GM23338 (cell line): ENCODE data around the gene PARVB. TPM values are rescaled to one million over a fixed set of nuclear protein-coding genes. Genes with fewer than 3 reads are reported as not detected.

Experiments
- ATAC-seq: fragments of 200-7000 bp; cut with Tn5 transposase; 3 replicates; pipeline ENCODE4 v1.9.1; 2020
- DNase-seq: peaks from one replicate; pipeline ENCODE4 v3.0.0-alpha.2; 2015; ENCODE audit warnings: low spot score
- H2AFZ ChIP-seq: fragments of 200-600 bp; sonication (generic); 2 replicates; pipeline ENCODE4 v1.8.0; 2016; ENCODE audit warnings: antibody characterized with exemption, mild to moderate bottlenecking, moderate library complexity
- H3F3A ChIP-seq: fragments of 200-600 bp; sonication (generic); replicated peaks from 2 replicates; pipeline ENCODE4 v1.8.0; 2017; ENCODE audit warnings: antibody characterized with exemption, mixed run types, low read depth
- H3K27ac ChIP-seq: fragments of 200-600 bp; sonication (generic); 2 replicates; pipeline ENCODE4 v1.6.1; 2016; ENCODE audit warnings: low read depth
- H3K27me3 ChIP-seq: fragments of 200-600 bp; sonication (generic); 2 replicates; pipeline ENCODE4 v1.8.0; 2016; ENCODE audit warnings: mild to moderate bottlenecking, mixed run types, moderate library complexity; ENCODE audit not compliant: insufficient read depth
- H3K36me3 ChIP-seq: fragments of 200-600 bp; sonication (generic); 2 replicates; pipeline ENCODE4 v1.8.0; 2016; ENCODE audit warnings: mild to moderate bottlenecking; ENCODE audit not compliant: insufficient read depth
- H3K4me1 ChIP-seq: fragments of 200-600 bp; sonication (generic); 2 replicates; pipeline ENCODE4 v1.8.0; 2016; ENCODE audit warnings: mild to moderate bottlenecking, moderate library complexity; ENCODE audit not compliant: insufficient read depth
- H3K4me2 ChIP-seq: fragments of 200-600 bp; sonication (generic); 2 replicates; pipeline ENCODE4 v1.7.1; 2017; ENCODE audit warnings: mixed run types
- H3K4me3 ChIP-seq: fragments of 200-600 bp; sonication (generic); 2 replicates; pipeline ENCODE4 v1.6.1; 2016; ENCODE audit warnings: mixed run types
- H3K79me2 ChIP-seq: fragments of 200-600 bp; sonication (generic); replicated peaks from 2 replicates; pipeline ENCODE4 v1.8.0; 2017; ENCODE audit warnings: mild to moderate bottlenecking; ENCODE audit not compliant: insufficient read depth
- H3K9me2 ChIP-seq: fragments of 200-600 bp; sonication (generic); 2 replicates; pipeline ENCODE4 v1.8.0; 2017; ENCODE audit not compliant: insufficient read depth
- H4K20me1 ChIP-seq: fragments of 200-600 bp; sonication (generic); replicated peaks from 2 replicates; pipeline ENCODE4 v1.8.0; 2017; ENCODE audit warnings: mild to moderate bottlenecking; ENCODE audit not compliant: insufficient read depth
- H3K27ac Mint-ChIP-seq: 2 replicates; pipeline ENCODE4 v1.8.0; 2020; ENCODE audit warnings: inconsistent platforms, mild to moderate bottlenecking, moderate library complexity, mixed read lengths
- H3K27me3 Mint-ChIP-seq: 3 replicates; pipeline ENCODE4 v1.8.0; 2022; ENCODE audit warnings: low read depth, mild to moderate bottlenecking, moderate library complexity, mixed read lengths, inconsistent platforms; ENCODE audit not compliant: insufficient read depth, poor library complexity
- H3K36me3 Mint-ChIP-seq: 3 replicates; pipeline ENCODE4 v1.8.0; 2021; ENCODE audit warnings: low read depth, mild to moderate bottlenecking, inconsistent platforms, moderate library complexity, mixed read lengths
- H3K4me1 Mint-ChIP-seq: 3 replicates; pipeline ENCODE4 v1.8.0; 2020; ENCODE audit warnings: mild to moderate bottlenecking, inconsistent platforms, mixed read lengths
- H3K4me3 Mint-ChIP-seq: 3 replicates; pipeline ENCODE4 v1.8.0; 2021; ENCODE audit warnings: moderate library complexity, mild to moderate bottlenecking, inconsistent platforms, mixed read lengths
- H3K9me3 Mint-ChIP-seq: 3 replicates; pipeline ENCODE4 v1.8.0; 2020; ENCODE audit warnings: moderate library complexity, mild to moderate bottlenecking, inconsistent platforms, mixed read lengths
- CREB1 ChIP-seq: fragments of 250-450 bp; sonication (Bioruptor Pico); IDR thresholded peaks from 2 replicates; pipeline ENCODE4 v1.5.0; 2020; ENCODE audit warnings: low read depth, mild to moderate bottlenecking, moderate library complexity
- EZH2phosphoT487 ChIP-seq: fragments of 200-600 bp; sonication (generic); IDR thresholded peaks from one replicate; pipeline ENCODE4 v1.8.1; 2018; ENCODE audit warnings: antibody characterized with exemption; ENCODE audit not compliant: unreplicated experiment
- REST ChIP-seq: IDR thresholded peaks from one replicate; pipeline ENCODE4 v1.6.1; 2018; ENCODE audit warnings: antibody characterized with exemption; ENCODE audit not compliant: unreplicated experiment
- STAT1 ChIP-seq: IDR thresholded peaks from one replicate; pipeline ENCODE4 v1.6.1; 2016; ENCODE audit warnings: antibody characterized with exemption; ENCODE audit not compliant: unreplicated experiment
- ZNF114 ChIP-seq: fragments of 250-450 bp; sonication (Bioruptor Pico); IDR thresholded peaks from 2 replicates; pipeline ENCODE4 v1.5.0; 2020; ENCODE audit warnings: mild to moderate bottlenecking, moderate library complexity
- ZNF331 ChIP-seq: fragments of 250-450 bp; sonication (Bioruptor Pico); IDR thresholded peaks from 2 replicates; pipeline ENCODE4 v1.5.0; 2020; ENCODE audit warnings: low read depth, mild to moderate bottlenecking, moderate library complexity
- polyA plus RNA-seq: library from polyadenylated mRNA; unstranded; fragments of >200 nt; fragmentation: Nextera tagmentation; extraction: Ambion mirVana; gene quantifications from 2 replicates; pipeline ENCODE4 v1.2.1, GENCODE V29; 2016
- total RNA-seq: library from RNA; depleted of rRNA; stranded (reverse); fragments of >200 nt; shearing (Covaris generic); gene quantifications from 2 replicates; pipeline ENCODE4 v1.2.3, GENCODE V29; 2014
- TF ChIP-seq, protein P1 (sequence below): IDR thresholded peaks from 2 replicates; pipeline ENCODE4 v1.6.1; 2016; ENCODE audit warnings: antibody characterized with exemption
- TF ChIP-seq, protein P2 (sequence below), 2 experiments: fragments of 200-600 bp in 1 of 2; sonication (generic) in 1 of 2; conservative IDR thresholded peaks; 2 replicates each; pipeline versions ENCODE4 v1.5.1 to v1.6.1; 2016 to 2017; ENCODE audit warnings: antibody characterized with exemption in 2 of 2, low read depth in 2 of 2, mild to moderate bottlenecking in 2 of 2, moderate library complexity in 1 of 2

Gene PARVB
- total and polyA plus RNA-seq, 2 experiments from 2014 or later, result 4.3 to 7.7 TPM

DNA sequence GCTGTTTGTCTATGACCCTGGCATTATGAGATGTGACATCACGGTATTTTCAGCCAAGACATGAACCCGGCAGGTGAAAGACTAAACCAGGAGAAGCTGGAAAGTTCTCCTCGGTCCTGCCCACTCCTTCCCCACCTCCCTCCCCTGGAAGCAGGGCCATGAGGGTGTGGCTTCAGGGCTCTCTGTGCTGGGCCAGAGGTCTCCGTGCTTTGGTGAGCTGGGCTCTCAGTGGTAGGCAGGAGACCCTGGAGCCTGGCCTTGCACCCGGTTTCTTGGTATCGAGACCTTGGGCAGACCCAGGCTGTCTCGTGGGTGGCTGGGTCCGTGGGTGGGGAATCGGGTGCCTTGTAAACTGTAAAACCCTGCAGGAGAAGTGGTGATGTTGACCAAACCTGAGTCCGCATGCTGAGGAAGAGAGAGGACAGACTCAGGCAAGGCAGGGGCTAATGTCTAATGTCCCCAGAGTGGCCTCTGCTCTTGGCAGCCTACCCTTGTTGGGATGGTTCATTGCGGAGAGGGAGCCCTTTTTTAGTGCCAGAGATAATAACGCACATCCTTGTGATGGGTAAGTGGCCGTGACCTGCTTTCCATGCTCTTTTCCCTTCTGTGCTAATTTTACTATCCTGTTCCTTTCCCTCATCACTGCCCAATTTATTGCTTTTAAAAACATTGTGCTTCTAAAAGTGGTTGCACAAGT is 108.0 kb downstream of the PARVB start:
- Mint-ChIP-seq H3K27ac (no peak overlapping the region), H3K4me3 (no peak overlapping the region), H3K4me1 (peaks cover 20% of the 10 kb centered on the region), H3K36me3 (peaks cover 30% of the 10 kb centered on the region), H3K9me3 (peaks cover 32% of the 10 kb centered on the region), H3K27me3 (peaks cover 12% of the 10 kb centered on the region)
- H2AFZ ChIP-seq, result no peak overlapping the region
- TF ChIP-seq CREB1, result no peak
- no peak for TF ChIP-seq STAT1
- TF ChIP-seq ZNF331, result no peak
- TF ChIP-seq, protein P1, sequence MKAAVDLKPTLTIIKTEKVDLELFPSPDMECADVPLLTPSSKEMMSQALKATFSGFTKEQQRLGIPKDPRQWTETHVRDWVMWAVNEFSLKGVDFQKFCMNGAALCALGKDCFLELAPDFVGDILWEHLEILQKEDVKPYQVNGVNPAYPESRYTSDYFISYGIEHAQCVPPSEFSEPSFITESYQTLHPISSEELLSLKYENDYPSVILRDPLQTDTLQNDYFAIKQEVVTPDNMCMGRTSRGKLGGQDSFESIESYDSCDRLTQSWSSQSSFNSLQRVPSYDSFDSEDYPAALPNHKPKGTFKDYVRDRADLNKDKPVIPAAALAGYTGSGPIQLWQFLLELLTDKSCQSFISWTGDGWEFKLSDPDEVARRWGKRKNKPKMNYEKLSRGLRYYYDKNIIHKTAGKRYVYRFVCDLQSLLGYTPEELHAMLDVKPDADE, result no peak
- TF ChIP-seq ZNF114 (CRISPR knock-in tag), result no peak
- no peak for TF ChIP-seq REST
- H3K4me3 ChIP-seq, result no peak overlapping the region
- H3K36me3 ChIP-seq, result peaks cover 6% of the 10 kb centered on the region; the same call in 1 of the 2 replicates
- H3K4me2 ChIP-seq, result 0 out of 2 replicates have a peak overlapping the region, but pooled peaks have one; percentile 34
- no peaks in the 10 kb centered on the region for H3K79me2 ChIP-seq
- peaks cover 8% of the 10 kb centered on the region for H3K4me1 ChIP-seq
- no peak overlapping the region for H3K27ac ChIP-seq
- H3K9me2 ChIP-seq, result no peaks in the 10 kb centered on the region
- DNase-seq, result no peak
- H4K20me1 ChIP-seq, result no peaks in the 10 kb centered on the region
- H3K27me3 ChIP-seq, result no peaks in the 10 kb centered on the region
- ATAC-seq, result no peak
- H3F3A ChIP-seq, result no peaks in the 10 kb centered on the region

- H3K4me1 ChIP-seq, result peaks cover 8% of the 10 kb centered on the region
- Mint-ChIP-seq H3K9me3 (peaks cover 32% of the 10 kb centered on the region), H3K36me3 (peaks cover 30% of the 10 kb centered on the region), H3K4me1 (peaks cover 20% of the 10 kb centered on the region), H3K27me3 (peaks cover 14% of the 10 kb centered on the region), H3K27ac (no peak overlapping the region), H3K4me3 (no peak overlapping the region)
- H4K20me1 ChIP-seq, result no peaks in the 10 kb centered on the region
- H3K27me3 ChIP-seq, result no peaks in the 10 kb centered on the region
- DNase-seq (peak; percentile 66), ATAC-seq (peak; percentile 89)
- no peaks in the 10 kb centered on the region for H3K79me2 ChIP-seq
- H3K36me3 ChIP-seq, result peaks cover 8% of the 10 kb centered on the region; the same call in 1 of the 2 replicates
- no peak overlapping the region for H3K27ac ChIP-seq
- H3K4me3 ChIP-seq, result no peak overlapping the region
- no peaks in the 10 kb centered on the region for H3F3A ChIP-seq
- no peak for TF ChIP-seq EZH2phosphoT487
- TF ChIP-seq, protein P2, sequence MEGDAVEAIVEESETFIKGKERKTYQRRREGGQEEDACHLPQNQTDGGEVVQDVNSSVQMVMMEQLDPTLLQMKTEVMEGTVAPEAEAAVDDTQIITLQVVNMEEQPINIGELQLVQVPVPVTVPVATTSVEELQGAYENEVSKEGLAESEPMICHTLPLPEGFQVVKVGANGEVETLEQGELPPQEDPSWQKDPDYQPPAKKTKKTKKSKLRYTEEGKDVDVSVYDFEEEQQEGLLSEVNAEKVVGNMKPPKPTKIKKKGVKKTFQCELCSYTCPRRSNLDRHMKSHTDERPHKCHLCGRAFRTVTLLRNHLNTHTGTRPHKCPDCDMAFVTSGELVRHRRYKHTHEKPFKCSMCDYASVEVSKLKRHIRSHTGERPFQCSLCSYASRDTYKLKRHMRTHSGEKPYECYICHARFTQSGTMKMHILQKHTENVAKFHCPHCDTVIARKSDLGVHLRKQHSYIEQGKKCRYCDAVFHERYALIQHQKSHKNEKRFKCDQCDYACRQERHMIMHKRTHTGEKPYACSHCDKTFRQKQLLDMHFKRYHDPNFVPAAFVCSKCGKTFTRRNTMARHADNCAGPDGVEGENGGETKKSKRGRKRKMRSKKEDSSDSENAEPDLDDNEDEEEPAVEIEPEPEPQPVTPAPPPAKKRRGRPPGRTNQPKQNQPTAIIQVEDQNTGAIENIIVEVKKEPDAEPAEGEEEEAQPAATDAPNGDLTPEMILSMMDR (conservative IDR thresholded peaks at IDR 0.05; ENCODE audit: low read depth in 2 of 2), result peak; percentile 18 to 38; a peak in 3 of 4 replicates
- TF ChIP-seq, protein P1, result no peak
- H3K9me2 ChIP-seq, result no peaks in the 10 kb centered on the region
- no peak overlapping the region for H2AFZ ChIP-seq
- H3K4me2 ChIP-seq, result 0 out of 2 replicates have a peak overlapping the region, but pooled peaks have one; percentile 34
Observed at GRCh38 chr22:44132724-44133123, 108.6 kb downstream of the PARVB start.
